Natural killer cell (primary cell): ENCODE results near the gene ARID5A. TPM values are rescaled to one million over a fixed set of nuclear protein-coding genes. Genes with fewer than 3 reads are reported as not detected.
A peak's percentile ranks its signal among the peaks of the same experiment; 100 is the strongest.

Source experiments
- ATAC-seq, 3 donors: fragments of 150-1000 bp in 2 of 3; fragments of 200-7000 bp in 1 of 3; cut with Tn5 transposase; 1 replicate in 1 of 3; 2 replicates in 2 of 3; pipeline ENCODE4 v1.10.0; 2021; ENCODE audit warnings: mild to moderate bottlenecking in 2 of 3, moderate library complexity in 2 of 3
- DNase-seq, 2 donors: peaks; one replicate each; pipeline versions ENCODE4 v3.0.0 to v3.0.0-alpha.2; 2013 to 2021; ENCODE audit warnings: mixed read lengths in 1 of 2
- H3K27ac ChIP-seq: one replicate; pipeline ENCODE4 v1.5.1; 2013; ENCODE audit warnings: mild to moderate bottlenecking, low read length
- H3K27me3 ChIP-seq: one replicate; pipeline ENCODE4 v1.6.1; 2013; ENCODE audit warnings: low read length; ENCODE audit not compliant: control insufficient read depth, insufficient read depth
- H3K36me3 ChIP-seq: one replicate; pipeline ENCODE4 v1.6.1; 2013; ENCODE audit warnings: low read length; ENCODE audit not compliant: control insufficient read depth, insufficient read depth
- H3K4me1 ChIP-seq: one replicate; pipeline ENCODE4 v1.6.1; 2013; ENCODE audit warnings: low read length; ENCODE audit not compliant: control insufficient read depth, insufficient read depth
- H3K4me3 ChIP-seq: one replicate; pipeline ENCODE4 v1.5.1; 2013; ENCODE audit warnings: low read length
- H3K9me3 ChIP-seq: one replicate; pipeline ENCODE4 v1.6.1; 2013; ENCODE audit warnings: low read length; ENCODE audit not compliant: control insufficient read depth, insufficient read depth
- H3K27ac Mint-ChIP-seq, 2 donors: one replicate each; pipeline ENCODE4 v1.8.0; 2022; ENCODE audit warnings: mild to moderate bottlenecking in 2 of 2, mixed read lengths in 2 of 2, moderate library complexity in 1 of 2
- H3K27me3 Mint-ChIP-seq, 2 donors: one replicate each; pipeline ENCODE4 v1.8.0; 2022; ENCODE audit warnings: low read depth in 2 of 2, mixed read lengths in 2 of 2
- H3K36me3 Mint-ChIP-seq: one replicate; pipeline ENCODE4 v1.8.0; 2022; ENCODE audit warnings: mixed read lengths
- H3K4me1 Mint-ChIP-seq, 2 donors: one replicate each; pipeline ENCODE4 v1.8.0; 2022; ENCODE audit warnings: mixed read lengths in 2 of 2
- H3K4me3 Mint-ChIP-seq: one replicate; pipeline ENCODE4 v1.8.0; 2022; ENCODE audit warnings: mild to moderate bottlenecking, moderate library complexity, mixed read lengths
- H3K9me3 Mint-ChIP-seq, 2 donors: one replicate each; pipeline ENCODE4 v1.8.0; 2022; ENCODE audit warnings: mixed read lengths in 2 of 2
- CTCF ChIP-seq: fragments of 200-600 bp; IDR thresholded peaks from one replicate; pipeline ENCODE4 v1.8.0; 2022; ENCODE audit warnings: antibody characterized with exemption
- WGBS: methylation state at CpG from one replicate; pipeline ENCODE4 v1.1.7; 2013; ENCODE audit warnings: missing lambda C conversion rate; ENCODE audit not compliant: insufficient coverage; 5-methylcytosine and 5-hydroxymethylcytosine counted together
- intact Hi-C: fragments of 100-400 bp; cut with micrococcal nuclease; formaldehyde crosslinking; loops from one replicate; pipeline ENCODE4 v1.14.2; 2022
- total RNA-seq, 4 donors: library from RNA; stranded (reverse); fragments of 120-200 nt in 1 of 4; gene quantifications; one replicate each; pipeline versions ENCODE4 v1.2.3 to v1.2.4, GENCODE V29; 2013 to 2022

ARID5A gene
- total RNA-seq, 3 donors from 2014 or later (not counting 1 experiment from before 2014, with no cell fraction given), result 90.9 to 117 (median 114) TPM

- peak overlapping the region in 1 of 2 donors; percentile 22 for H3K27ac Mint-ChIP-seq
- Histone ChIP-seq H3K27ac (no peak overlapping the region), H3K4me1 (peaks cover 23% of the 10 kb centered on the region), H3K4me3 (no peak overlapping the region), H3K27me3 (peaks cover 2% of the 10 kb centered on the region), H3K9me3 (no peaks in the 10 kb centered on the region), H3K36me3 (no peaks in the 10 kb centered on the region)
- peaks cover 24% of the 10 kb centered on the region in 2 donors for H3K4me1 Mint-ChIP-seq
- no peak for ATAC-seq
- 68% methylated on average over 26 of the region's 26 CpGs for WGBS
- no peak for TF ChIP-seq CTCF
- H3K36me3 Mint-ChIP-seq, result no peaks in the 10 kb centered on the region
- no peak overlapping the region for H3K4me3 Mint-ChIP-seq
- peaks cover 13 to 21% of the 10 kb centered on the region in 2 donors for H3K27me3 Mint-ChIP-seq
- DNase-seq, result no peak
- H3K9me3 Mint-ChIP-seq, result no peaks in the 10 kb centered on the region
- intact Hi-C loops, result loop anchor here (1.0 to 10.0 kb wide), 5 partner anchors 22 to 484 kb away; partner anchors contain the start of genes CIAO1 and TMEM127
Observed at GRCh38 chr2:96508521-96509113, 27.9 kb upstream of the ARID5A start.

GRCh38 chr2:96509114-96509846 is 27.3 kb upstream of the ARID5A start:
- Histone ChIP-seq H3K4me3 (no peak overlapping the region), H3K27ac (no peak overlapping the region), H3K4me1 (peaks cover 23% of the 10 kb centered on the region), H3K36me3 (no peaks in the 10 kb centered on the region), H3K27me3 (peaks cover 2% of the 10 kb centered on the region), H3K9me3 (no peaks in the 10 kb centered on the region)
- H3K36me3 Mint-ChIP-seq, result no peaks in the 10 kb centered on the region
- H3K9me3 Mint-ChIP-seq, result no peaks in the 10 kb centered on the region
- intact Hi-C loops, result loop anchor here (1.0 to 10.0 kb wide), 4 partner anchors 22 to 484 kb away; partner anchors contain the start of genes CIAO1 and TMEM127
- WGBS, result 41% methylated on average over 32 of the region's 32 CpGs
- peak overlapping the region in 1 of 2 donors; percentile 22 for H3K27ac Mint-ChIP-seq
- TF ChIP-seq CTCF, result peak; percentile 83
- ATAC-seq (peak; percentile 58 to 63 (median 61)), DNase-seq (peak; percentile 66 to 68)
- H3K27me3 Mint-ChIP-seq, result peaks cover 13 to 21% of the 10 kb centered on the region in 2 donors
- peaks cover 24% of the 10 kb centered on the region in 2 donors for H3K4me1 Mint-ChIP-seq
- H3K4me3 Mint-ChIP-seq, result peak overlapping the region; percentile 47

GRCh38 chr2:96509847-96510230 is 26.7 kb upstream of the ARID5A start:
- no peaks in the 10 kb centered on the region for H3K36me3 Mint-ChIP-seq
- WGBS, result 59% methylated on average over 10 of the region's 11 CpGs
- no peak overlapping the region for H3K4me3 Mint-ChIP-seq
- no peak overlapping the region for H3K4me3 ChIP-seq
- ATAC-seq (no peak), DNase-seq (no peak)
- peaks cover 23% of the 10 kb centered on the region for H3K4me1 ChIP-seq
- no peak overlapping the region for H3K27ac ChIP-seq
- H3K27me3 Mint-ChIP-seq, result peaks cover 13 to 21% of the 10 kb centered on the region in 2 donors
- H3K9me3 Mint-ChIP-seq, result no peaks in the 10 kb centered on the region
- no peak overlapping the region for H3K27ac Mint-ChIP-seq
- peaks cover 24% of the 10 kb centered on the region in 2 donors for H3K4me1 Mint-ChIP-seq
- no peaks in the 10 kb centered on the region for H3K36me3 ChIP-seq
- TF ChIP-seq CTCF, result no peak
- intact Hi-C loops, result loop anchor here (1.0 to 10.0 kb wide), 4 partner anchors 23 to 485 kb away; partner anchors contain the start of genes CIAO1 and TMEM127
- H3K9me3 ChIP-seq, result no peaks in the 10 kb centered on the region
- peaks cover 2% of the 10 kb centered on the region for H3K27me3 ChIP-seq
